MM.1S (cell line): ENCODE data around the gene ADAM19.

Experiments used
- DNase-seq: peaks from one replicate; pipeline ENCODE4 v3.0.0-alpha.2; 2015
- H2AFZ ChIP-seq: fragments of 300-600 bp; sonication (generic); 2 replicates; pipeline ENCODE4 v1.6.0; 2016; ENCODE audit warnings: antibody characterized with exemption, low read length
- H3F3A ChIP-seq: fragments of 300-600 bp; sonication (generic); 2 replicates; pipeline ENCODE4 v1.6.1; 2016; ENCODE audit warnings: mild to moderate bottlenecking, antibody characterized with exemption, low read length, moderate library complexity, mixed read lengths; ENCODE audit not compliant: insufficient read depth
- H3K27ac ChIP-seq: fragments of 300-600 bp; sonication (generic); 2 replicates; pipeline ENCODE4 v1.5.1; 2016; ENCODE audit warnings: mild to moderate bottlenecking, low read length
- H3K27me3 ChIP-seq: fragments of 300-600 bp; sonication (generic); replicated peaks from 2 replicates; pipeline ENCODE4 v1.6.0; 2016; ENCODE audit warnings: low read length; ENCODE audit not compliant: insufficient read depth
- H3K36me3 ChIP-seq: fragments of 300-600 bp; sonication (generic); replicated peaks from 2 replicates; pipeline ENCODE4 v1.6.1; 2016; ENCODE audit warnings: mild to moderate bottlenecking, low read length, mixed read lengths; ENCODE audit not compliant: insufficient read depth
- H3K4me1 ChIP-seq: fragments of 300-600 bp; sonication (generic); 2 replicates; pipeline ENCODE4 v1.6.1; 2016; ENCODE audit warnings: low read length, mixed read lengths
- H3K4me2 ChIP-seq: fragments of 300-600 bp; sonication (generic); 2 replicates; pipeline ENCODE4 v1.6.0; 2016; ENCODE audit warnings: low read depth, low read length
- H3K4me3 ChIP-seq: fragments of 300-600 bp; sonication (generic); 2 replicates; pipeline ENCODE4 v1.5.1; 2016; ENCODE audit warnings: low read length, mixed read lengths
- H3K79me2 ChIP-seq: fragments of 300-600 bp; sonication (generic); 2 replicates; pipeline ENCODE4 v1.6.1; 2016; ENCODE audit warnings: mixed run types, low read length, mixed read lengths
- H3K9ac ChIP-seq: fragments of 300-600 bp; sonication (generic); 2 replicates; pipeline ENCODE4 v1.6.1; 2016; ENCODE audit warnings: low read length, mixed read lengths
- H3K9me2 ChIP-seq: fragments of 300-600 bp; sonication (generic); replicated peaks from 2 replicates; pipeline ENCODE4 v1.6.1; 2016; ENCODE audit warnings: mild to moderate bottlenecking, low read length, mixed read lengths; ENCODE audit not compliant: insufficient read depth
- H3K9me3 ChIP-seq: fragments of 300-600 bp; sonication (generic); replicated peaks from 2 replicates; pipeline ENCODE4 v1.6.1; 2016; ENCODE audit warnings: mild to moderate bottlenecking, low read length, mixed read lengths; ENCODE audit not compliant: insufficient read depth
- H4K20me1 ChIP-seq: fragments of 300-600 bp; sonication (generic); 2 replicates; pipeline ENCODE4 v1.6.1; 2016; ENCODE audit warnings: mild to moderate bottlenecking, low read length, moderate library complexity, mixed read lengths; ENCODE audit not compliant: insufficient read depth
- CTCF ChIP-seq: fragments of 300-600 bp; sonication (generic); IDR thresholded peaks from 2 replicates; pipeline ENCODE4 v1.5.1; 2016; ENCODE audit warnings: antibody characterized with exemption, low read length, mixed read lengths
- EZH2 ChIP-seq: fragments of 300-600 bp; sonication (generic); optimal IDR thresholded peaks from 2 replicates; pipeline ENCODE3; 2017; ENCODE audit warnings: low read depth, mild to moderate bottlenecking, antibody characterized with exemption, low read length, mixed read lengths
- EZH2phosphoT487 ChIP-seq: fragments of 300-600 bp; sonication (generic); IDR thresholded peaks from 2 replicates; pipeline ENCODE4 v1.6.1; 2018; ENCODE audit warnings: antibody characterized with exemption, low read length

Gene ADAM19

GRCh38 chr5:157566902-157567489 lies 8.6 kb downstream of the ADAM19 start:
- H3K27ac ChIP-seq: no peak overlapping the region
- H3K9me2 ChIP-seq: no peaks in the 10 kb centered on the region
- no peaks in the 10 kb centered on the region for H4K20me1 ChIP-seq
- DNase-seq: no peak
- H3K9ac ChIP-seq: no peak overlapping the region
- no peaks in the 10 kb centered on the region for H3K79me2 ChIP-seq
- TF ChIP-seq CTCF (no peak), EZH2 (no peak), EZH2phosphoT487 (no peak)
- H3K4me3 ChIP-seq: no peak overlapping the region
- no peaks in the 10 kb centered on the region for H3K9me3 ChIP-seq
- H3K36me3 ChIP-seq: no peaks in the 10 kb centered on the region
- no peak overlapping the region for H2AFZ ChIP-seq
- H3K4me2 ChIP-seq: no peak overlapping the region
- peaks cover 14% of the 10 kb centered on the region for H3K4me1 ChIP-seq
- 0 out of 2 replicates have a peak, but pooled peaks cover 6% of the 10 kb centered on the region for H3F3A ChIP-seq
- H3K27me3 ChIP-seq: no peaks in the 10 kb centered on the region

GRCh38 chr5:157563929-157564716 lies 11.5 kb downstream of the ADAM19 start:
- no peaks in the 10 kb centered on the region for H3K4me1 ChIP-seq
- H3K36me3 ChIP-seq: no peaks in the 10 kb centered on the region
- H3K27me3 ChIP-seq: no peaks in the 10 kb centered on the region
- no peak overlapping the region for H3K9ac ChIP-seq
- no peak overlapping the region for H2AFZ ChIP-seq
- no peaks in the 10 kb centered on the region for H3K9me3 ChIP-seq
- H3K9me2 ChIP-seq: no peaks in the 10 kb centered on the region
- no peak for TF ChIP-seq EZH2
- no peak for TF ChIP-seq EZH2phosphoT487
- TF ChIP-seq CTCF: no peak
- no peaks in the 10 kb centered on the region for H4K20me1 ChIP-seq
- no peak overlapping the region for H3K4me3 ChIP-seq
- no peaks in the 10 kb centered on the region for H3K79me2 ChIP-seq
- no peak for DNase-seq
- no peaks in the 10 kb centered on the region for H3F3A ChIP-seq
- no peak overlapping the region for H3K27ac ChIP-seq
- no peak overlapping the region for H3K4me2 ChIP-seq

DNA sequence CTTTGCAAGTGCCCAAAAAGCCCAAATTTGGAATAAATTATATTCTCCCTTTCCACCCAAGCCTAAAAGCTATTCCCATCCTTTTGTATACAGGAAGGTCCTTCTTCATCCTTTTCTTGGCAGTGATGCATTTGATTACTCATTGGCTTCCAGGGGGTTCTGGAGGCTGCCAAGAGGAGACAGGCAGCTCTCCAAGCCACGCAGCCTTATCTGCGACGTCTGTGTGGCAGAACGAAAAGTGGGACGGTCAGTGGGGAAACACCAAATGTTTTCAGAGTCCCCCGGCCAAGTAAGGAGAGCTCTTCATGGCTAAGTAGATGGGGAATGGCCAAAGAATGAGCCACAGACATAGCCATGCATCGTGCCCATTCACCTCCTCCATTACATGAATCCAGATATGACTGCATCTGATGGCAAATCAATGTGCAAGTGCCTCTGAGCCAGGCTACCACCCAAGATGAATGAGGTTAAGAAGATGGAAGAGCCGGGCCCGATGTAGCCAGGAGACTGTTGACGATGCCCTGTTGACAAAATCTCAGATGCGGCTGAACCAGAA lies 12.1 kb downstream of the ADAM19 start:
- H2AFZ ChIP-seq: no peak overlapping the region
- TF ChIP-seq EZH2phosphoT487: no peak
- no peak for TF ChIP-seq EZH2
- TF ChIP-seq CTCF: no peak
- H3K4me1 ChIP-seq: no peaks in the 10 kb centered on the region
- no peaks in the 10 kb centered on the region for H3K9me2 ChIP-seq
- H3K9ac ChIP-seq: no peak overlapping the region
- H3K79me2 ChIP-seq: no peaks in the 10 kb centered on the region
- H3K36me3 ChIP-seq: no peaks in the 10 kb centered on the region
- no peaks in the 10 kb centered on the region for H3K27me3 ChIP-seq
- H3K9me3 ChIP-seq: no peaks in the 10 kb centered on the region
- H4K20me1 ChIP-seq: no peaks in the 10 kb centered on the region
- no peak for DNase-seq
- H3K4me2 ChIP-seq: no peak overlapping the region
- no peak overlapping the region for H3K27ac ChIP-seq
- no peak overlapping the region for H3K4me3 ChIP-seq
- no peaks in the 10 kb centered on the region for H3F3A ChIP-seq
